SK-N-SH (cell line): Measurements from ENCODE around the gene FAM219A. TPM values are rescaled to one million over a fixed set of nuclear protein-coding genes. Genes with fewer than 3 reads are reported as not detected.

Experiments
- CTCF ChIA-PET: fragments of 300-600, 350-600 bp; formaldehyde crosslinking; extraction: SDS; loops from one replicate; lab custom pipeline; 2021; lab: Yijun Ruan, JAX
- POLR2A ChIA-PET: fragments of 350-600 bp; sonication (Branson Sonifier 250); formaldehyde crosslinking; extraction: SDS; loops from one replicate; lab custom pipeline; 2020; ENCODE audit warnings: antibody characterized with exemption, inconsistent platforms; lab: Yijun Ruan, JAX
- DNase-seq: peaks from one replicate; pipeline ENCODE4 v3.0.0; 2012
- H2AFZ ChIP-seq: fragments of 200-600 bp; sonication (generic); 2 replicates; pipeline ENCODE4 v1.8.1; 2016; ENCODE audit warnings: antibody characterized with exemption, mild to moderate bottlenecking, low read depth
- H3F3A ChIP-seq: fragments of 200-600 bp; sonication (generic); replicated peaks from 2 replicates; pipeline ENCODE3; 2016; ENCODE audit warnings: antibody characterized with exemption, mild to moderate bottlenecking; ENCODE audit not compliant: insufficient read depth
- H3K27ac ChIP-seq, 2 experiments: fragments of 200-500 bp in 1 of 2; fragments of 200-600 bp in 1 of 2; sonication (Bioruptor generic) in 1 of 2; sonication (generic), shearing (Covaris generic) in 1 of 2; 2 replicates each; pipeline versions ENCODE4 v1.5.1 to v1.6.1; 2014 to 2016; ENCODE audit warnings: low read depth in 2 of 2, inconsistent platforms in 1 of 2, low read length in 1 of 2, mild to moderate bottlenecking in 1 of 2, mixed read lengths in 1 of 2
- H3K27me3 ChIP-seq: fragments of 200-600 bp; sonication (generic), shearing (Covaris generic); 2 replicates; pipeline ENCODE4 v1.6.1; 2016; ENCODE audit warnings: mixed run types; ENCODE audit not compliant: insufficient read depth
- H3K36me3 ChIP-seq, 2 experiments: fragments of 200-500 bp in 1 of 2; fragments of 200-600 bp in 1 of 2; sonication (Bioruptor generic) in 1 of 2; sonication (generic) in 1 of 2; replicated peaks in 1 of 2; 2 replicates each; pipeline versions ENCODE3 to v1.5.1; 2014 to 2016; ENCODE audit warnings: low read length in 1 of 2, mild to moderate bottlenecking in 1 of 2; ENCODE audit not compliant: insufficient read depth in 2 of 2, control insufficient read depth in 1 of 2
- H3K4me1 ChIP-seq, 2 experiments: fragments of 200-500 bp in 1 of 2; fragments of 200-600 bp in 1 of 2; sonication (Bioruptor generic) in 1 of 2; sonication (generic), shearing (Covaris generic) in 1 of 2; 2 replicates each; pipeline versions ENCODE4 v1.5.1 to v1.6.1; 2014 to 2016; ENCODE audit warnings: low read depth in 1 of 2, low read length in 1 of 2, mixed run types in 1 of 2; ENCODE audit not compliant: insufficient read depth in 2 of 2, control insufficient read depth in 1 of 2
- H3K4me2 ChIP-seq: fragments of 200-600 bp; sonication (generic), shearing (Covaris generic); 2 replicates; pipeline ENCODE4 v1.6.1; 2017; ENCODE audit warnings: mixed run types
- H3K4me3 ChIP-seq, 2 experiments: fragments of 200-500 bp in 1 of 2; fragments of 200-600 bp in 1 of 2; sonication (Bioruptor generic) in 1 of 2; sonication (generic), shearing (Covaris generic) in 1 of 2; 2 replicates each; pipeline versions ENCODE4 v1.5.1 to v1.8.1; 2014 to 2016; ENCODE audit warnings: low read depth in 2 of 2, inconsistent platforms in 1 of 2, low read length in 1 of 2, mild to moderate bottlenecking in 1 of 2, mixed read lengths in 1 of 2, moderate library complexity in 1 of 2
- H3K79me2 ChIP-seq: fragments of 200-600 bp; sonication (generic); 2 replicates; pipeline ENCODE4 v1.8.1; 2017; ENCODE audit warnings: mild to moderate bottlenecking; ENCODE audit not compliant: insufficient read depth
- H3K9ac ChIP-seq: fragments of 200-600 bp; sonication (generic); 2 replicates; pipeline ENCODE4 v1.6.1; 2017; ENCODE audit warnings: mixed run types
- H3K9me2 ChIP-seq: fragments of 200-600 bp; sonication (generic); 2 replicates; pipeline ENCODE4 v1.6.1; 2017; ENCODE audit warnings: mixed run types
- H3K9me3 ChIP-seq: fragments of 200-600 bp; sonication (generic); 2 replicates; pipeline ENCODE4 v1.6.1; 2017; ENCODE audit warnings: mixed run types, mild to moderate bottlenecking, moderate library complexity
- H4K20me1 ChIP-seq: fragments of 200-600 bp; sonication (generic); 2 replicates; pipeline ENCODE4 v1.6.1; 2017; ENCODE audit warnings: mild to moderate bottlenecking, mixed run types; ENCODE audit not compliant: insufficient read depth
- ELF1 ChIP-seq: IDR thresholded peaks from 2 replicates; pipeline ENCODE4 v1.4.0; 2012
- EZH2phosphoT487 ChIP-seq: fragments of 200-600 bp; sonication (generic); IDR thresholded peaks from 2 replicates; pipeline ENCODE4 v1.6.1; 2017; ENCODE audit warnings: low read depth, mixed run types, mild to moderate bottlenecking, antibody characterized with exemption, moderate library complexity, borderline replicate concordance
- FOSL2 ChIP-seq: IDR thresholded peaks from 2 replicates; pipeline ENCODE4 v1.4.0; 2012; ENCODE audit warnings: low read depth, mild to moderate bottlenecking, moderate library complexity, borderline replicate concordance
- MXI1 ChIP-seq: IDR thresholded peaks from 2 replicates; pipeline ENCODE4 v1.6.1; 2012; ENCODE audit warnings: mild to moderate bottlenecking, low read depth, low read length, improper control_type of control experiment
- NFIC ChIP-seq: IDR thresholded peaks from 2 replicates; pipeline ENCODE4 v1.4.0; 2012; ENCODE audit warnings: borderline replicate concordance
- POLR2AphosphoS5 ChIP-seq: IDR thresholded peaks from 2 replicates; pipeline ENCODE4 v1.6.1; 2012; ENCODE audit warnings: low read depth, low read length
- RAD21 ChIP-seq: IDR thresholded peaks from 2 replicates; pipeline ENCODE4 v1.6.1; 2012; ENCODE audit warnings: mild to moderate bottlenecking, low read length
- SMC3 ChIP-seq: IDR thresholded peaks from 2 replicates; pipeline ENCODE4 v1.6.1; 2012; ENCODE audit warnings: low read depth, low read length, improper control_type of control experiment
- TAF1 ChIP-seq: IDR thresholded peaks from 2 replicates; pipeline ENCODE4 v1.6.1; 2012; ENCODE audit warnings: low read depth, mild to moderate bottlenecking, low read length, moderate library complexity, borderline replicate concordance
- WGBS: methylation state at CpG from one replicate; pipeline ENCODE4 v1.1.6; 2017; ENCODE audit warnings: low lambda C conversion rate; 5-methylcytosine and 5-hydroxymethylcytosine counted together
- polyA plus RNA-seq, 3 experiments: library from polyadenylated mRNA; depleted of rRNA; stranded (reverse); fragments of >200 nt; gene quantifications; 2 replicates each; pipeline ENCODE4 v1.2.3, GENCODE V29; 2012
- TF ChIP-seq, protein P1 (sequence below): IDR thresholded peaks from 2 replicates; pipeline ENCODE4 v1.4.0; 2012; ENCODE audit warnings: low read depth
- TF ChIP-seq, protein P2 (sequence below): IDR thresholded peaks from 2 replicates; pipeline ENCODE4; 2012
- TF ChIP-seq, protein P3 (sequence below): fragments of 150-350 bp; IDR thresholded peaks from 2 replicates; pipeline ENCODE4 v1.6.1; 2016; ENCODE audit warnings: mild to moderate bottlenecking, low read depth, low read length

Gene FAM219A
- polyA plus RNA-seq, 1 of the 3 experiments (the other 2 are of a cell fraction), result 15.7 TPM

DNA sequence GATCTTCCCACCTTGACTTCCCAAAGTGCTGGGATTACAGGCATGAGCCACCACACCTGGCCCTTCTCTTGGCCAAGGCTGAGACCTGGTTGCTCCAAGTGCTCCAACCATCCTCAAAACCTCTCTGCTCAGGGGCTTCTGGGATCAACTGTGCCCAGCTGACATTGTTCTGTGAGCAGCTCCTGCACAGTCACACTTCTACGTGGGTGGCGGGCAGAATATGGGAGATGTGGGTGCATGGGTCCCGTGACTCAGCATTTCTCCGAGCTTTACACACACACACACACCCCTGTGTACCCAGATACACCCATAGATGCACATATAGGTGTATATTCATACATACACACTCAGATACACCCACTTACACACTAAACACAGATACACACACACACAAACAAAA is 71.1 kb downstream of the FAM219A start (continued):
- TF ChIP-seq, protein P1, sequence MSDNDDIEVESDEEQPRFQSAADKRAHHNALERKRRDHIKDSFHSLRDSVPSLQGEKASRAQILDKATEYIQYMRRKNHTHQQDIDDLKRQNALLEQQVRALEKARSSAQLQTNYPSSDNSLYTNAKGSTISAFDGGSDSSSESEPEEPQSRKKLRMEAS, result no peak
- TF ChIP-seq MXI1, result no peak
- TF ChIP-seq SMC3, result no peak
- TF ChIP-seq RAD21, result no peak
- TF ChIP-seq, protein P2, sequence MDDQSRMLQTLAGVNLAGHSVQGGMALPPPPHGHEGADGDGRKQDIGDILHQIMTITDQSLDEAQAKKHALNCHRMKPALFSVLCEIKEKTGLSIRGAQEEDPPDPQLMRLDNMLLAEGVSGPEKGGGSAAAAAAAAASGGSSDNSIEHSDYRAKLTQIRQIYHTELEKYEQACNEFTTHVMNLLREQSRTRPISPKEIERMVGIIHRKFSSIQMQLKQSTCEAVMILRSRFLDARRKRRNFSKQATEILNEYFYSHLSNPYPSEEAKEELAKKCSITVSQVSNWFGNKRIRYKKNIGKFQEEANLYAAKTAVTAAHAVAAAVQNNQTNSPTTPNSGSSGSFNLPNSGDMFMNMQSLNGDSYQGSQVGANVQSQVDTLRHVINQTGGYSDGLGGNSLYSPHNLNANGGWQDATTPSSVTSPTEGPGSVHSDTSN, result no peak
- TF ChIP-seq, protein P3, sequence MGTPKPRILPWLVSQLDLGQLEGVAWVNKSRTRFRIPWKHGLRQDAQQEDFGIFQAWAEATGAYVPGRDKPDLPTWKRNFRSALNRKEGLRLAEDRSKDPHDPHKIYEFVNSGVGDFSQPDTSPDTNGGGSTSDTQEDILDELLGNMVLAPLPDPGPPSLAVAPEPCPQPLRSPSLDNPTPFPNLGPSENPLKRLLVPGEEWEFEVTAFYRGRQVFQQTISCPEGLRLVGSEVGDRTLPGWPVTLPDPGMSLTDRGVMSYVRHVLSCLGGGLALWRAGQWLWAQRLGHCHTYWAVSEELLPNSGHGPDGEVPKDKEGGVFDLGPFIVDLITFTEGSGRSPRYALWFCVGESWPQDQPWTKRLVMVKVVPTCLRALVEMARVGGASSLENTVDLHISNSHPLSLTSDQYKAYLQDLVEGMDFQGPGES, result no peak

DNA sequence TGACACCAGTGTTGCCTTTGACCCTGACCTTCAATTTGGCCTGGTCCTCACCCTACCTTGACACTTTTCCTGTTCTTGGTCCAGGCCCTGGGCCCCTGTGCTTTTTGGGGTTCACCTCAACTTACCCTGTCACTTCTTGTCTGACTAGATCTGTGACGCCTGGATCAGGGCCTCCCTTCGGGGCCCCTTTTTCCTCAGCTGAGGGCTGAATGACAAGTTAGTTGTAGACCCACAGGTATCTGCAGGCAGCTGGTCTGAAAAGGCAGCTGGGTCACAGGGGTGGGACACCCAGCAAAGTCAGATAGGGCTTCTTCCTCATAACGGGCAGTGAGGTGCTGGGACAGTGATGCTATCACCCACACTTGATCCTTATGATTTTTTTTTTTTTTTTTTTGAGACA is 71.7 kb downstream of the FAM219A start:
- Histone ChIP-seq H3K9me2 (0 out of 2 replicates have a peak, but pooled peaks cover 2% of the 10 kb centered on the region), H3K36me3 (no peaks in the 10 kb centered on the region), H3K4me3 (no peak overlapping the region), H3F3A (no peaks in the 10 kb centered on the region), H3K79me2 (no peaks in the 10 kb centered on the region), H2AFZ (no peak overlapping the region), H4K20me1 (no peaks in the 10 kb centered on the region), H3K9ac (no peak overlapping the region), H3K4me1 (no peaks in the 10 kb centered on the region), H3K27ac (no peak overlapping the region), H3K4me2 (no peak overlapping the region), H3K9me3 (no peaks in the 10 kb centered on the region), H3K27me3 (no peaks in the 10 kb centered on the region)
- POLR2A ChIA-PET, result no interaction called here
- TF ChIP-seq, protein P3, result no peak
- no peak for TF ChIP-seq NFIC
- no peak for TF ChIP-seq FOSL2
- TF ChIP-seq ELF1, result no peak
- TF ChIP-seq EZH2phosphoT487, result no peak
- TF ChIP-seq, protein P2, result no peak
- no peak for TF ChIP-seq POLR2AphosphoS5
- no peak for TF ChIP-seq TAF1
- CTCF ChIA-PET, result interaction anchor here (1.6 to 1.9 kb wide), 2 partner anchors 114 to 217 kb away, joined by 4 to 8 read pairs; no protein-coding TSS in a partner anchor
- 91% methylated on average over 1 of the region's 3 CpGs for WGBS
- DNase-seq, result no peak
